ENCODE results near the gene LRRC4C. TPM values are rescaled to one million over a fixed set of nuclear protein-coding genes. Genes with fewer than 3 reads are reported as not detected.

LRRC4C gene
- total RNA-seq, 4 donors from 2014 or later = 1.5 to 2.8 (median 1.7) TPM

DNA sequence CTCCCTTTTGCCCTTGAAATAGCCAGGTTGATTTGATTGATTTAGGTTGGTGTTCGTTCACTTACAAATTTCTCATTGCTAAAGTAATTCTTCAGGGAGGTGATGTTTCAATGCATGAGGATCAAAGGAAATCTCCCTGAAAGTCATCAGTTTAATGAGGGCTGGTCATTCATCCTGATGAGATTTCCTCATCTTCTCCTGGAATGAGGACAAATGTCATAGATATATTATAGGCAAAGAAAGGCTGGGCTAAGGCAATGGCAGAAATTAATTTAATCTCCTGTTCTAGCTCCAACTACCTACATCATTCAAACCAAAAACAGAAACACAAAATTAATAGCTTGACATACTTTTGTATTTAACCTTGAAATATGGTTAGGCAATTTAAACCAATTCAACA, 1052.1 kb downstream of the LRRC4C start:
- Histone ChIP-seq H3K36me3 (no peaks in the 10 kb centered on the region), H3K4me1 (no peaks in the 10 kb centered on the region), H3K27me3 (no peaks in the 10 kb centered on the region), H3K27ac (no peak overlapping the region), H3K4me3 (no peak overlapping the region), H3K9me3 (no peaks in the 10 kb centered on the region)
- 17 to 65% methylated on average over 1 of the region's 1 CpG for WGBS, 2 donors (ENCODE audit: low coverage in 1 of 2)
- no peak for ATAC-seq
- TF ChIP-seq POLR2AphosphoS5 (IDR thresholded peaks at IDR 0.05) (no peak), EP300 (IDR thresholded peaks at IDR 0.05) (no peak), POLR2A (IDR thresholded peaks at IDR 0.05) (no peak)
- TF ChIP-seq, protein P1, sequence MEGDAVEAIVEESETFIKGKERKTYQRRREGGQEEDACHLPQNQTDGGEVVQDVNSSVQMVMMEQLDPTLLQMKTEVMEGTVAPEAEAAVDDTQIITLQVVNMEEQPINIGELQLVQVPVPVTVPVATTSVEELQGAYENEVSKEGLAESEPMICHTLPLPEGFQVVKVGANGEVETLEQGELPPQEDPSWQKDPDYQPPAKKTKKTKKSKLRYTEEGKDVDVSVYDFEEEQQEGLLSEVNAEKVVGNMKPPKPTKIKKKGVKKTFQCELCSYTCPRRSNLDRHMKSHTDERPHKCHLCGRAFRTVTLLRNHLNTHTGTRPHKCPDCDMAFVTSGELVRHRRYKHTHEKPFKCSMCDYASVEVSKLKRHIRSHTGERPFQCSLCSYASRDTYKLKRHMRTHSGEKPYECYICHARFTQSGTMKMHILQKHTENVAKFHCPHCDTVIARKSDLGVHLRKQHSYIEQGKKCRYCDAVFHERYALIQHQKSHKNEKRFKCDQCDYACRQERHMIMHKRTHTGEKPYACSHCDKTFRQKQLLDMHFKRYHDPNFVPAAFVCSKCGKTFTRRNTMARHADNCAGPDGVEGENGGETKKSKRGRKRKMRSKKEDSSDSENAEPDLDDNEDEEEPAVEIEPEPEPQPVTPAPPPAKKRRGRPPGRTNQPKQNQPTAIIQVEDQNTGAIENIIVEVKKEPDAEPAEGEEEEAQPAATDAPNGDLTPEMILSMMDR (IDR thresholded peaks at IDR 0.05) = no peak

GRCh38 chr11:40405614-40406013, 1053.8 kb downstream of the LRRC4C start:
- 94 to 100% methylated on average over 1 of the region's 1 CpG for WGBS, 2 donors (ENCODE audit: low coverage in 1 of 2)
- no peak for ATAC-seq
- H3K27me3 ChIP-seq = no peaks in the 10 kb centered on the region

DNA sequence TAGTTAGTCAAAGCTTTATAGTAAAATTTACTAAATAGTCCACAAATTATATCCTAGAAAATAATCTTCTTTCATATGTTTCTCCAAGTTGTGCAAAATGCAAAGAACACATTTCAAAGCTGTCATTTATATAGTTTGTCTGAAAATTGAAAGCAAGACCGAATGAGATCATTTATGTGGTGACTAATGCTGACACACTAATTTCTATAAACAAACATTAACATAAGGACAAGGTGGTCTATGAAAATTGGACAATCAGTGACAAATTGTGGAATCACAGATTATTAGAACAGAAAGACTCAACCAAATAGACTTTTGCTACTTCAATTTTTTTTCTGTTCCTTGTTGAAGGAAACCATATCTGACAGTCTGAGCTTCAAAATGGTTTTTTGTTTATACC, 1056.1 kb downstream of the LRRC4C start:
- Histone ChIP-seq H3K4me1 (no peaks in the 10 kb centered on the region), H3K9me3 (no peaks in the 10 kb centered on the region), H3K27me3 (no peaks in the 10 kb centered on the region), H3K36me3 (no peaks in the 10 kb centered on the region), H3K27ac (no peak overlapping the region), H3K4me3 (no peak overlapping the region)
- TF ChIP-seq POLR2AphosphoS5 (IDR thresholded peaks at IDR 0.05) = no peak
- no peak for TF ChIP-seq POLR2A (IDR thresholded peaks at IDR 0.05)
- no peak for TF ChIP-seq EP300 (IDR thresholded peaks at IDR 0.05)
- TF ChIP-seq, protein P1 (IDR thresholded peaks at IDR 0.05) = no peak
- ATAC-seq = no peak
- 36 to 45% methylated on average over 1 of the region's 1 CpG for WGBS, 2 donors (ENCODE audit: low coverage in 1 of 2)

More at GRCh38 chr11:40405614-40406013, 1053.8 kb downstream of the LRRC4C start:
- H3K27ac ChIP-seq = no peak overlapping the region
- H3K36me3 ChIP-seq = no peaks in the 10 kb centered on the region
- no peaks in the 10 kb centered on the region for H3K9me3 ChIP-seq
- no peaks in the 10 kb centered on the region for H3K4me1 ChIP-seq
- TF ChIP-seq EP300 (IDR thresholded peaks at IDR 0.05) (no peak), POLR2AphosphoS5 (IDR thresholded peaks at IDR 0.05) (no peak), POLR2A (IDR thresholded peaks at IDR 0.05) (no peak)
- TF ChIP-seq, protein P1 (IDR thresholded peaks at IDR 0.05) = no peak
- no peak overlapping the region for H3K4me3 ChIP-seq

- H3K4me1 ChIP-seq = no peaks in the 10 kb centered on the region
- 27 to 43% methylated on average over 3 to 4 of the region's 4 CpGs for WGBS, 2 donors (ENCODE audit: low coverage in 1 of 2)
- H3K9me3 ChIP-seq = no peaks in the 10 kb centered on the region
- H3K27me3 ChIP-seq = no peaks in the 10 kb centered on the region
- no peak overlapping the region for H3K27ac ChIP-seq
- no peak overlapping the region for H3K4me3 ChIP-seq
- H3K36me3 ChIP-seq = no peaks in the 10 kb centered on the region
- no peak for ATAC-seq
- no peak for TF ChIP-seq POLR2A (IDR thresholded peaks at IDR 0.05)
- TF ChIP-seq, protein P1 (IDR thresholded peaks at IDR 0.05) = no peak
- TF ChIP-seq POLR2AphosphoS5 (IDR thresholded peaks at IDR 0.05) = no peak
- no peak for TF ChIP-seq EP300 (IDR thresholded peaks at IDR 0.05)
Observed at GRCh38 chr11:40401132-40401853, 1058.2 kb downstream of the LRRC4C start.

DNA sequence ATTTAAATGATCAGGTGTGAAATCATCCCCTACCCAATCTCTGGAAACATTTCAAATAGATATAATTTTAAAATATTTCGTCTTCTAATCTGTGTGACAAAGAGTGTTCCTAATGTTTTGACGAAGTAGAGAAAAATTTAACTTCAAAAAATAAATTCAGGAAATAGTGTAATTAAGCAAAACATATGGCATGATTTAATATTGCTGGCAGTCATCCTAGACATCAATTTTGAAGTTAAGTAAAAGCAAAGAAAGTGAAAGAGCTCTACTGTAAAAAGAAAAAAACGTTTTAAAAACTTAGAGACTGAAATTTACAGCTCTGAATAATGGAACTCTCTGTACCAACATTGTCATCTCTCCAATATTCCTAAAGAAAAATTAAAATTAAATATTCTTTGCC, 1062.3 kb downstream of the LRRC4C start:
- Histone ChIP-seq H3K9me3 (no peaks in the 10 kb centered on the region), H3K36me3 (no peaks in the 10 kb centered on the region), H3K4me1 (no peaks in the 10 kb centered on the region), H3K4me3 (no peak overlapping the region), H3K27me3 (no peaks in the 10 kb centered on the region), H3K27ac (no peak overlapping the region)
- TF ChIP-seq, protein P1 (IDR thresholded peaks at IDR 0.05) = no peak
- TF ChIP-seq POLR2A (IDR thresholded peaks at IDR 0.05) (no peak), EP300 (IDR thresholded peaks at IDR 0.05) (no peak), POLR2AphosphoS5 (IDR thresholded peaks at IDR 0.05) (no peak)
- ATAC-seq = no peak
- 28 to 55% methylated on average over 3 of the region's 3 CpGs for WGBS, 2 donors (ENCODE audit: low coverage in 1 of 2)

Data from gastroesophageal sphincter (tissue), 4 donors.